ENCODE measurements around the gene VILL. TPM values are rescaled to one million over a fixed set of nuclear protein-coding genes. Genes with fewer than 3 reads are reported as not detected.

VILL gene
- total RNA-seq, 1 experiment from 2014 or later: 5.7 TPM

GRCh38 chr3:38006031-38006430 lies 15.4 kb downstream of the VILL start:
- H3K9me3 ChIP-seq (ENCODE audit: control insufficient read depth, insufficient read depth, low read depth, low read length): no peaks in the 10 kb centered on the region
- no peaks in the 10 kb centered on the region for H3K4me1 ChIP-seq (ENCODE audit: control insufficient read depth, insufficient read depth, low read length)
- no peak overlapping the region for H3K27ac ChIP-seq (ENCODE audit: low read length)
- POLR2A ChIA-PET: no interaction called here
- DNase-seq (ENCODE audit: low read depth, low spot score): no peak
- intact Hi-C loops (cut with micrococcal nuclease; ENCODE audit: unreplicated experiment): no loop called here
- BruUV-seq (replicated peaks): no TSS peak
- TF ChIP-seq CTCF (IDR thresholded peaks at IDR 0.05) (no peak), POLR2AphosphoS5 (IDR thresholded peaks at IDR 0.05; ENCODE audit: low read depth, low read length) (no peak), TCF7L2 (IDR thresholded peaks at IDR 0.05; ENCODE audit: low read depth, low read length) (no peak), SIN3A (IDR thresholded peaks at IDR 0.05; ENCODE audit: borderline replicate concordance, insufficient read depth, low read depth, low read length) (no peak)
- CTCF ChIA-PET: no interaction called here
- ATAC-seq: no peak
- H3K27me3 ChIP-seq (ENCODE audit: control insufficient read depth, insufficient read depth, low read length): no peaks in the 10 kb centered on the region
- H3K36me3 ChIP-seq (ENCODE audit: control insufficient read depth, insufficient read depth, low read length): no peaks in the 10 kb centered on the region
- no peak overlapping the region for H3K4me3 ChIP-seq (ENCODE audit: low read depth in 2 of 2, low read length in 2 of 2)
- in situ Hi-C loops (cut with HindIII; ENCODE audit: low pct_unique_long_range_greater_than_20kb, low sequenced_read_pairs): no loop called here

- in situ Hi-C loops (cut with HindIII; ENCODE audit: low pct_unique_long_range_greater_than_20kb, low sequenced_read_pairs): no loop called here
- Histone ChIP-seq H3K9me3 (ENCODE audit: control insufficient read depth, insufficient read depth, low read depth, low read length) (no peaks in the 10 kb centered on the region), H3K4me3 (ENCODE audit: low read depth in 2 of 2, low read length in 2 of 2) (no peak overlapping the region), H3K4me1 (ENCODE audit: control insufficient read depth, insufficient read depth, low read length) (no peaks in the 10 kb centered on the region), H3K36me3 (ENCODE audit: control insufficient read depth, insufficient read depth, low read length) (no peaks in the 10 kb centered on the region), H3K27me3 (ENCODE audit: control insufficient read depth, insufficient read depth, low read length) (no peaks in the 10 kb centered on the region), H3K27ac (ENCODE audit: low read length) (no peak overlapping the region)
- ChIA-PET CTCF (no interaction called here), POLR2A (no interaction called here)
- no peak for TF ChIP-seq CTCF (IDR thresholded peaks at IDR 0.05)
- no peak for TF ChIP-seq REST (IDR thresholded peaks at IDR 0.05; ENCODE audit: insufficient read depth in 1 of 2, low read depth in 2 of 2, low read length in 1 of 2)
- TF ChIP-seq TCF7L2 (IDR thresholded peaks at IDR 0.05; ENCODE audit: low read depth, low read length): no peak
- TF ChIP-seq POLR2AphosphoS5 (IDR thresholded peaks at IDR 0.05; ENCODE audit: low read depth, low read length): no peak
- TF ChIP-seq SIN3A (IDR thresholded peaks at IDR 0.05; ENCODE audit: borderline replicate concordance, insufficient read depth, low read depth, low read length): no peak
- BruUV-seq (replicated peaks): no TSS peak
- no peak for DNase-seq (ENCODE audit: low read depth, low spot score)
- ATAC-seq: no peak
- intact Hi-C loops (cut with micrococcal nuclease; ENCODE audit: unreplicated experiment): no loop called here
These were observed 15.9 kb downstream of the VILL start for GRCh38 chr3:38006445-38006995.

Measured in Panc1 (cell line).